SJCRH30 (cell line): ENCODE data around the gene CYLD. TPM values are rescaled to one million over a fixed set of nuclear protein-coding genes. Genes with fewer than 3 reads are reported as not detected.
A peak's percentile ranks its signal among the peaks of the same experiment; 100 is the strongest.

Experiments
- DNase-seq, 2 experiments: peaks; one replicate each; pipeline ENCODE4 v3.0.0-alpha.2; 2015 to 2020
- H3K27ac ChIP-seq: fragments of 250-450 bp; sonication (Bioruptor Pico); 2 replicates; pipeline ENCODE4 v1.5.1; 2020; ENCODE audit warnings: mild to moderate bottlenecking, moderate library complexity
- H3K27me3 ChIP-seq: fragments of 250-450 bp; sonication (Bioruptor Pico); 2 replicates; pipeline ENCODE4 v1.5.1; 2020; ENCODE audit warnings: mild to moderate bottlenecking, moderate library complexity
- H3K36me3 ChIP-seq: fragments of 250-450 bp; sonication (Bioruptor Pico); 2 replicates; pipeline ENCODE4 v1.5.1; 2020; ENCODE audit warnings: mild to moderate bottlenecking, moderate library complexity
- H3K4me1 ChIP-seq: fragments of 250-450 bp; sonication (Bioruptor Pico); 2 replicates; pipeline ENCODE4 v1.5.1; 2020; ENCODE audit warnings: mild to moderate bottlenecking, moderate library complexity
- H3K4me3 ChIP-seq: fragments of 250-450 bp; sonication (Bioruptor Pico); 2 replicates; pipeline ENCODE4 v1.5.1; 2020; ENCODE audit warnings: mild to moderate bottlenecking, moderate library complexity
- H3K9me3 ChIP-seq: fragments of 250-450 bp; sonication (Bioruptor Pico); replicated peaks from 2 replicates; pipeline ENCODE4 v1.5.1; 2020; ENCODE audit warnings: mild to moderate bottlenecking, moderate library complexity
- total RNA-seq: library from RNA; depleted of rRNA; stranded (reverse); fragments of >200 nt; shearing (Covaris generic); gene quantifications from 2 replicates; pipeline ENCODE4 v1.2.3, GENCODE V29; 2014

CYLD gene
- total RNA-seq, 1 experiment from 2014 or later = 13.9 TPM

DNA sequence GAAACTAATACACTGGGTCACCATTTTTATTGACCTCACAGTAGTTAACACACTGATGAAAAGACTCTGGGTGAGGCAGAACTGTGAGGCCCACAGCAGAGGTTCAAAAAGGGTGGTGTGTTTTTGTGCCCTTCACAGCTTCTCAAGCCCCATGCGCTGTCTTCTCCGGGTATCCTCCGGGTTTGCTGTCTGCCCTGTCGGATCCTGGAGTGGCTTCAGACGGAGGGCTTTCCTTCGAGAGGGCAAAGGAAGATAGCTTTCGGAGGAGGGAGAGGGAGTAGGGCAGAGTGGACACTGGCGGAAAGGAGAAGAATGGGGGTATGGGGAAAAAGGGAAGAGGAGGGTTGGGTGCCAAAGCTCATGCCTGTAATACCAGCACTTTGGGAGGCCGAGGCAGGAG lies 80.8 kb downstream of the CYLD start:
- Histone ChIP-seq H3K4me1 (no peaks in the 10 kb centered on the region), H3K36me3 (no peaks in the 10 kb centered on the region), H3K27me3 (no peaks in the 10 kb centered on the region; the same call in 1 of the 2 replicates), H3K27ac (no peak overlapping the region), H3K4me3 (no peak overlapping the region), H3K9me3 (no peaks in the 10 kb centered on the region)
- DNase-seq = no peak

DNA sequence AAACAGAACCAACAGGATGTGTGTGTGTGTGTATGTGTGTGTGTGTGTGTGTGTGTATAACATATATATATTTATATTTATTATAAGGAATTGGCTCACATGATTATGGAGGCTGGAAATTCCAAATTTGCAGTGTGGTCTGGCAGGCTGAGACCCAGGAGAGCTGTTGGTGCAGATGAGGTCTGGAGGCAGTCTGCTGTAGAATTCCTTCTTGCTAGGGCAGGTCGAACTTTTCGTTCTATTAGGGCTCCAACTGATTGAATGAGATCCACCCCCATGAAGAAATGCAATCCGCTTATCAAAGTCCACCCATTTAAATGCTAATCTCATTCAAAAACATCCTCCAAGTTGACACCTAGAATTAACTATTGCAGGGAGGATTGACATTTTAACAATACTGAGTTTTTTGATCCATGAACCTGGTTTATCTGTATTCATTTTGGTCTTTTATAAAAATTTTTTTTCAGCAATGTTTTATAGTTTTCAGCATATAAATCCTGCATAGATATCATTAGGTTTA lies 85.0 kb downstream of the CYLD start:
- H3K36me3 ChIP-seq = no peaks in the 10 kb centered on the region
- no peak overlapping the region for H3K4me3 ChIP-seq
- H3K4me1 ChIP-seq = no peaks in the 10 kb centered on the region
- H3K9me3 ChIP-seq = no peaks in the 10 kb centered on the region
- no peak for DNase-seq
- H3K27me3 ChIP-seq = no peaks in the 10 kb centered on the region; the same call in 1 of the 2 replicates
- H3K27ac ChIP-seq = no peak overlapping the region

DNA sequence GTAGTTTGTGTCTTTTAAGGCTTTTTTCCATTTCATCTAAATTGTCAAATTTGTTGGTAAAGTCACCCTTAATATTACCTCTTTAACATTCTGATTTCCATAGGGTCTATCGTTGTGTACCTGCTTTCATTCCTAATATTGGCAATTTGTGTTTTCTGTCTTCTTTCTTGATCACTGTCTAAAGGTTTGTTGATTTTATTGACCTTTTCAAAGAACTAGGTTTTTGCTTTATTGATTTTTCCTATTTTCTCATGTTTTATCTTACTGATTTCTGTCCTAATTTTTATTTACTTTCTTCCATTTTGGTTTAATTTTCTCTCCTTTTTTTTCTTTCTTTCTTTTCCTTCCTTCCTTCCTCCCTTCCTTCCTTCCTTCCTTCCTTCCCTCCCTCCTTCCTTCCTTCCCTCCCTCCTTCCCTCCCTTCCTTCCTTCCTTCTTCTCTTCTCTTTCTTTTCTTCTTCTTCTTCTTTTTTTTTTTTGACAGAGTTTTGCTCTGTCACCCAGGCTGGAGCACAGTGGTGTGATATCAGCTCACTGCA lies 86.3 kb downstream of the CYLD start:
- no peaks in the 10 kb centered on the region for H3K36me3 ChIP-seq
- H3K9me3 ChIP-seq = no peaks in the 10 kb centered on the region
- H3K4me3 ChIP-seq = no peak overlapping the region
- H3K27ac ChIP-seq = no peak overlapping the region
- H3K27me3 ChIP-seq = no peaks in the 10 kb centered on the region; the same call in 1 of the 2 replicates
- no peak for DNase-seq
- no peaks in the 10 kb centered on the region for H3K4me1 ChIP-seq

DNA sequence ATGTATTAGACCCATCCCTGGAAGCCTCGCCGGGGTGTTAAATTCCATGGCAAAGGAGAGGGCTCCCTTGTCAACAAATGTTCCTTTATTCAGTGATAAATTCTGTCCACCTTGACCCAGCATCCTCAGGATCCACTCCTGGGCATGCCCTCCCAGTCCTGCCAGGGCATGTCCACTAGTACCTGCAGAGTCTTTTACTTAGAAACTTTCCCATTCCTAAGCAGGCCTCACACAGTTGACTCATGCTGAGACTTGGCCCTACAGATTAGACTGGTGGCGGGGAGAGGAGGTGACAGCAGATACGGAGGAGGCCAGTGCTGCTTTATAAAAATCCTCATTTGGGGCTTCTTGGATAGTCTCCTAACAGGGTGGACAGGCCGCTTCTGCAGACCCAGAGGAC lies 88.8 kb downstream of the CYLD start:
- H3K4me1 ChIP-seq = no peaks in the 10 kb centered on the region
- no peak overlapping the region for H3K27ac ChIP-seq
- DNase-seq = no peak
- no peak overlapping the region for H3K4me3 ChIP-seq
- H3K36me3 ChIP-seq = no peaks in the 10 kb centered on the region
- no peaks in the 10 kb centered on the region for H3K9me3 ChIP-seq
- no peaks in the 10 kb centered on the region for H3K27me3 ChIP-seq

DNA sequence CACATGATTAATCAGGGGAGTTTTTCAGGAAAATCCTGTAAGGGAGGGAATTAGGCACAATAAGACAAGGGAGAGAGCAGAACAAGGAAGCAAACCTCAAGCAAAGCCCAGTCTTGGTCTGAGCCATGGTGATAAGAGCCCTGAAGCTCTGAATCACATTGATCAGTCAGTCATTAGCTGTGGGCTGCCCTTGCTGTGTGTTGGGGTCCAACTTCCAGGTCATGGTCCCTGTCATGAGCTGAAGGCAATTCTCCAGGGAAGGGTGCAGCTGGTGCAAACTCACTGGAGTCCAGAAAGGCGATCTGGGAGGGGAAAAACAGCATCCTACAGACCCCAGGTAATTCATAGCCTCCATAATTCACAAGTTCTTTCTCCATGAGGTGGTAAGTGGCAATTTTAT lies 89.9 kb downstream of the CYLD start:
- H3K36me3 ChIP-seq = no peaks in the 10 kb centered on the region
- DNase-seq = no peak

DNA sequence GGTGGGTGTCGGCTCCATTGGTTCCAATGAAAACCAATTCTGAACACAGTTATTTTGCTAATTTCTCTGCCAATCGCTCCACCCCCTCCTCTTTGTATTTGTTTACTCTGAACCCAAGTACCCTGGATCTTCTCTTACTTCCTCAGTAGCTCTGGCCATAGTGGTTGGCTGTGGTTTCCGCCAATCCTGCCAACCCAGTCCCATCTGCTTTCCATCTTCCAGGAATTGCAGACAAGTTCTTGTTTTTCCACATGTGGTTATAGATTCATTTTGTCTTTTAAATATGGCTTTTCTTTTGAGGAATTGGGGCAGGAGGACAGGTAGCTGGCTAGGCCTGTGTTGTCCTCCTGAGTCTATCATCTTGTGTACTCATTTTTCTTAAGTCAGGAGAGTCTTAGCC lies 92.0 kb downstream of the CYLD start:
- DNase-seq = no peak
- Histone ChIP-seq H3K27me3 (no peaks in the 10 kb centered on the region; the same call in 1 of the 2 replicates), H3K4me1 (no peaks in the 10 kb centered on the region), H3K27ac (no peak overlapping the region), H3K36me3 (no peaks in the 10 kb centered on the region), H3K9me3 (no peaks in the 10 kb centered on the region), H3K4me3 (no peak overlapping the region)

More for the DNA sequence above, 89.9 kb downstream of the CYLD start:
- Histone ChIP-seq H3K4me3 (no peak overlapping the region), H3K4me1 (no peaks in the 10 kb centered on the region), H3K9me3 (no peaks in the 10 kb centered on the region), H3K27ac (no peak overlapping the region), H3K27me3 (no peaks in the 10 kb centered on the region)

DNA sequence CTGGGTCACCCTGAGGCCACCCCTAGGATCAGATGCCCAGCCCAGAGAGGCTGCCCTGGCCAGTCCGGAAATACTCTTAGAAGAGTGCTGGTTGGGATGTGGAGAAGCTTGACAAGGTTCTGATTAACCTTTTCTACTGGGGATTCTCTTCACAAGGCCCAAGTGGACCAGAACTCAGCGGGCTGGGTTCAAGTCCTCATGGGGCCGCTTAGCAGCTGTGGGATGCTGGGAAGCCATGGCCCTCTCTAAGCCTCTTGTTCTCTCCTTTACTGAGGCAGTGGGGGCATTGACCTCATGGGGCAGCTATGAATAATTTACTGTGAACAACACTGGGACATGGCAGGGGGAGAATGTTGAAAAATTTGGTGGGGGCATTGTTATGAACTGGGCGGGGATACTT lies 92.8 kb downstream of the CYLD start:
- no peak overlapping the region for H3K27ac ChIP-seq
- DNase-seq = no peak

DNA sequence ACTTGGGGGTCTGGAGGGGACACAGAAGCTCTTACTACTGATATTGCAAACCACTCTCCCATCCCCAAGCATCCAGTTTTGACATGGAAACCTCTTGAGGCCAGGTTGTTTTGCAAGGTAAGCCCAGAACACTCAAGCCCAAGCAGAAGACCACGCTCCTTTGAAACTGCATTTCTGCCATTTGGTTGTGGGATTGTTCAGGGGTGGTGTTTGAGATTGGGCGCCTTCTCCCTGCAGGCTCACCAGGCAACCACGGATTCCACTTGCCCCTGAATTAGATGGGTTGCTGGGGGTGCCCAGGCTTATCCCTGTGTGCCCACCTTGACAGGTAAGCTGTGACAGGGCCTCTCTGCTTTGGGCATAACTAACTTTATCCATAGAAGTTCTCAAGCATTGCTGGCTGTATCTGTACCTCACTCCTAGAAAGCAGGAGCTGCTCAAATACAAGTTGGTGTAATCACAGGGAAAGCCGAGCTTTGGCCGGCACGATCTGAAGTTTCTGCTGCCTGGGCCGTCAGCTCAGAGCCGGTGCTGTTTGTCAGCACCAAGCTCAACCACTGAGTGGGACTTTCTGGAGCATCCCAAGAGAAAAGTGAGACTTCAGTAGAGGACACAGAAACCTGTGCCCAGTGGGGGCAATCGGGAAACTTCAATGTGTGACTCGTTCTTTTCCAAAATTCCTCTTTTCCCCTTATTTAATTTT lies 93.6 kb downstream of the CYLD start:
- H3K4me1 ChIP-seq = no peaks in the 10 kb centered on the region
- DNase-seq = no peak
- H3K27ac ChIP-seq = no peak overlapping the region
- H3K27me3 ChIP-seq = no peaks in the 10 kb centered on the region; the same call in 1 of the 2 replicates
- H3K4me3 ChIP-seq = no peak overlapping the region
- no peaks in the 10 kb centered on the region for H3K36me3 ChIP-seq
- H3K9me3 ChIP-seq = no peaks in the 10 kb centered on the region

More for the DNA sequence above, 92.8 kb downstream of the CYLD start:
- no peaks in the 10 kb centered on the region for H3K9me3 ChIP-seq
- no peaks in the 10 kb centered on the region; the same call in 1 of the 2 replicates for H3K27me3 ChIP-seq
- no peak overlapping the region for H3K4me3 ChIP-seq
- no peaks in the 10 kb centered on the region for H3K36me3 ChIP-seq
- H3K4me1 ChIP-seq = no peaks in the 10 kb centered on the region

DNA sequence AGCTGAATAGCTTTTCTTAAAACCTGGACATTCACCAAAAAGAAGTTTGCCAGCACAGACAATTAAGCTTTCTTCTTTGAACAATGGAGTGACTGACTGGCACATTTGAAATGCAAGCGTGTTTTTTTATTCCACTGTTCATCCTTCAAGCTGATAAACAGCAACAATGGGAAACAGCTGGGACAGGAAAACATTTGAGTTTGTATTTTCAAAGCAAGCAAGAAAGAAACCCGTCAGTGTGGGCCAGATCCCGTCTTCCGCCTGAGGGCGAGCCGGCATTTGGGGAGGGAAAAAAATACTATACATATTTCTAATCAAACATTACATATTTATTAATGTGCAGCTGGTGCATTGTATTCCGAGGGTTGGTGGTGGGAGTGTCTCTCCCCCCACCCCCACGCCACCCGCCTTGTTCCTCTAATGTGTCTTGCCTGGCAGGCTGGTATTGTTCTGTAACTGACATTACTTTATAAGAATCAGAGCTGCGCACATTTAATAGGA lies 94.3 kb downstream of the CYLD start:
- Histone ChIP-seq H3K4me1 (no peaks in the 10 kb centered on the region), H3K36me3 (no peaks in the 10 kb centered on the region), H3K9me3 (no peaks in the 10 kb centered on the region), H3K27ac (no peak overlapping the region), H3K27me3 (no peaks in the 10 kb centered on the region; the same call in 1 of the 2 replicates), H3K4me3 (no peak overlapping the region)
- no peak for DNase-seq

DNA sequence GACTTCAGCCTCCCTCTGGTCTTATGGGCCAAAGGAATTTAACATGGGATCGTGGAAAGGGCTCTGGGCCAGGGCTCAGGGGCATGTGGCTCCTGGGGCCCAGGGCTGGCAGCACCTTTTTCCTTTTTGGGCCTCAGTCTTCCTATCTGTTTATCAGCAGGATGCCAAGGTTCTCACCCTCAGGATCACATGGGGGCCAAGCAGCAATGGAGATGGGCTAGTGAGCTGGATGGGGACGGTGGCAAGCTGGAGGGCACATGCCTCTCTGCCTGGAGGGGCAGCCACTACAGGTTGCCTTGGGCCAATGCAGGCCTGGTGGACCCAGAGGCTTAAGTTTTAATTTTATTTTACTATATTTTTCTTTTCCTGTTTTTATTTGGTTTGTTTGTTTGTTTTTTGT lies 95.4 kb downstream of the CYLD start:
- no peak for DNase-seq
- no peaks in the 10 kb centered on the region for H3K4me1 ChIP-seq
- H3K27ac ChIP-seq = no peak overlapping the region

DNA sequence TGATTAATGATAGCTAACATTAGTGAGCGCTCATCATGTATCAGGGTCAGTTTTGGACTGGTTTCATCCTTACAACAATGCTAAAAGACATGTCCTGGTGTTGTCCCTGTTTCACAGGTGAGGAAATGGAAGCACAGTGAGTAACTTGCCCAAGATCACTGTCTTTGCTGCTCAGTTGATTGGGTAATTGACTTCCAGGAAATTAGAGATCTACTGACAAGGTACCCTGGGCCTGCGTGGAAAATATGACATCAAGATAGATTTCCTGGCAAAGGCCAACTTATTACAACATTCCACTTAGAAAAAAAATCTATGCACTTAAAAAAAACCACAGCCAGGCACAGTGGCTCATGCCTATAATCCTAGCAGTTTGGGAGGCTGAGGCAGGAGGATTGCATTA lies 96.3 kb downstream of the CYLD start:
- no peaks in the 10 kb centered on the region; the same call in 1 of the 2 replicates for H3K27me3 ChIP-seq
- no peaks in the 10 kb centered on the region for H3K9me3 ChIP-seq
- no peaks in the 10 kb centered on the region for H3K36me3 ChIP-seq
- no peak overlapping the region for H3K4me3 ChIP-seq
- H3K4me1 ChIP-seq = no peaks in the 10 kb centered on the region
- no peak overlapping the region for H3K27ac ChIP-seq
- DNase-seq = no peak

More for the DNA sequence above, 95.4 kb downstream of the CYLD start:
- Histone ChIP-seq H3K9me3 (no peaks in the 10 kb centered on the region), H3K36me3 (no peaks in the 10 kb centered on the region), H3K4me3 (no peak overlapping the region), H3K27me3 (no peaks in the 10 kb centered on the region; the same call in 1 of the 2 replicates)

DNA sequence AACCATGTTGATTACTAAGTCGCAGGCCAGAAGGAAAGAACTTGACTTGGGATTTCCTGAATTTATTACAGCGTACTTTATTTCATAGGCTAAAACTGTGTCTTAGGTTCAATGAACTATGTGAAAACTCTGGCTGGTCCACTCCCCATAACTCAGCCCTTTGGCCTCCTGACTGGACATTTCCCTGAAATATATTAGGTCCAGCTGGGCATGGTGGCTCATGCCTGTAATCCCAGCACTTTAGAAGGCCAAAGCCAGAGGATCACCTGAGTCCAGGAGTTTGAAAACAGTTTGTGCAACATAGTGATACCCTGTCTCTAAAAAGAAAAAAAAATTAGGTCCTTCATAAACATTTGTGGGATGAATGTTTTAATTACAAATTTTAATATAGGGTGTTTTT lies 97.0 kb downstream of the CYLD start:
- no peaks in the 10 kb centered on the region for H3K4me1 ChIP-seq
- no peak for DNase-seq
- no peaks in the 10 kb centered on the region; the same call in 1 of the 2 replicates for H3K27me3 ChIP-seq
- no peaks in the 10 kb centered on the region for H3K9me3 ChIP-seq
- H3K4me3 ChIP-seq = no peak overlapping the region
- H3K36me3 ChIP-seq = no peaks in the 10 kb centered on the region
- H3K27ac ChIP-seq = no peak overlapping the region

DNA sequence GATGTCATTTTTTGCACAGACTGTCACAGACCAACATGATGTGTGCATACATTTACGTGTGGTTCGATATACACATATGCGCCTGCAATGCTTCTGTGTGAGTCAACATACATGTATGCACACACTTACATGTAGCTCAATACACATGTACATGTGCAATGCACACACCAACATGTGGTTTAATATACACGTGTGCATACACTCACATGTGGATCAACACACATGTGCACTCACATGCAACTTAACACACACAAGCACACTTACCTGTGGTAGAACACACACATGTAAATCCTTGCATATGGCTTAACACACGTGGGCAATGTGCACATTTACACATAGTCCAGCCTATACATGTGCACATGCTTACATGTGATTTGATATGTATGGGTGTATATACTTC lies 97.5 kb downstream of the CYLD start:
- Histone ChIP-seq H3K27ac (no peak overlapping the region), H3K4me1 (no peaks in the 10 kb centered on the region)
- no peak for DNase-seq

DNA sequence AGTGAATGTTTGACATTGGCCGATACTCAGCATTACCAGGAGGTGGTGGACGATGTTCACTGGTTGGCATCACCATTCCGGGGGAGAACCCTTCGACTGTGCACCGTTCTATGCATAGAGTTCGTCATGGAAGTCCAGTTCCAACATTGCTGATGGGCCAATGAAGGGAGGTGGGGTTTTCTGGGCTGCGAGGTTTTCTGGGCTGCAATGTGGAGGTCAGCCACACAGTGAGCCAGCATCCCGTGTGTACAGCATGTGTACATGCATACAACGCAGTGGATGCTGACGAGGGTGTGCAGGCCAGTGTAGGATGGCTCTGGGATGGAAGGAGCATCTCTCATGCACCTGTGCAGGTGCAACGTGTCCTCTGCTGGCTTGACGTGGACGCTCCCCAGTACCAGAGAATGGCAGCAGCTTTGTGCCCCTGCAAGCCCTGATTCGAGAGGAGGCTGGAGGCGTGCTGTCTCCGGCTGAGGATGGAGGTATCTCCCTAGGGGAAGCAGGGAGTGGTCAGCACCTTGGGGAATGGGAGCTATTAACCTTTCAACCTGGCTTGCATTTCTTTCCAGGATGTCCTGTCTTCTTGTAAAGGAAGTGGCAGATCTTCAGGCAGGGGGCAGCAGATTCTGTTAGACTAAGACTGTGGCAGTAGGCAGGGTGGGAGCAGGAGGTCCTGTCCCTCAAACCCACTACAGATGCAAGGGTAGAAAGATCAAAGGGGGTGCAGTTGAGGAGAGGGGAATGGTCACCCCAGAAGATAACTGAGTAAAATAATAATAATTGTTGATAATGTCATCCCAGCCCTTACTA lies 98.2 kb downstream of the CYLD start:
- H3K27ac ChIP-seq = no peak overlapping the region
- no peak overlapping the region for H3K4me3 ChIP-seq
- H3K36me3 ChIP-seq = no peaks in the 10 kb centered on the region
- DNase-seq = peak in 1 of 2 experiments; percentile 10
- no peaks in the 10 kb centered on the region; the same call in 1 of the 2 replicates for H3K27me3 ChIP-seq
- H3K4me1 ChIP-seq = no peaks in the 10 kb centered on the region
- H3K9me3 ChIP-seq = no peaks in the 10 kb centered on the region

More for the DNA sequence above, 97.5 kb downstream of the CYLD start:
- Histone ChIP-seq H3K4me3 (no peak overlapping the region), H3K36me3 (no peaks in the 10 kb centered on the region), H3K27me3 (no peaks in the 10 kb centered on the region; the same call in 1 of the 2 replicates), H3K9me3 (no peaks in the 10 kb centered on the region)
